IMR-90 (cell line): ENCODE results near the gene GPR173. TPM values are rescaled to one million over a fixed set of nuclear protein-coding genes. Genes with fewer than 3 reads are reported as not detected.

Experiments used
- ATAC-seq: fragments of 200-7000 bp; cut with Tn5 transposase; 2 replicates; pipeline ENCODE4 v1.9.1; 2020; ENCODE audit warnings: low read depth, mild to moderate bottlenecking, moderate library complexity
- BruUV-seq: library from RNA; stranded (reverse); fragments of 400-500 nt; replicated peaks from 2 replicates; lab custom pipeline; 2021; lab: Mats Ljungman, UMichigan
- CTCF ChIA-PET: fragments of 300-600 bp; formaldehyde crosslinking; extraction: SDS; loops from one replicate; lab custom pipeline; 2021; ENCODE audit warnings: antibody characterized with exemption; lab: Yijun Ruan, JAX
- POLR2A ChIA-PET: fragments of 300-600 bp; sonication (Branson Sonifier 250); formaldehyde crosslinking; loops from one replicate; lab custom pipeline; 2022; ENCODE audit warnings: antibody characterized with exemption; ENCODE audit not compliant: unreplicated experiment; lab: Charles Lee
- DNase-seq: peaks from one replicate; pipeline ENCODE4 v3.0.0; 2013
- H2AFZ ChIP-seq: replicated peaks from 2 replicates; pipeline ENCODE3; 2013; ENCODE audit warnings: low read length, mild to moderate bottlenecking; ENCODE audit not compliant: poor library complexity
- H2AK5ac ChIP-seq: 2 replicates; pipeline ENCODE4 v1.6.1; 2013; ENCODE audit warnings: low read depth, low read length, inconsistent platforms
- H2AK9ac ChIP-seq: replicated peaks from 2 replicates; pipeline ENCODE3; 2013; ENCODE audit warnings: mild to moderate bottlenecking, low read depth, low read length, moderate library complexity; ENCODE audit not compliant: poor library complexity
- H2BK120ac ChIP-seq: 2 replicates; pipeline ENCODE4 v1.6.1; 2013; ENCODE audit warnings: low read depth, low read length, inconsistent platforms
- H2BK15ac ChIP-seq: 3 replicates; pipeline ENCODE4 v1.6.1; 2013; ENCODE audit warnings: low read depth, low read length, inconsistent platforms
- H2BK20ac ChIP-seq: 2 replicates; pipeline ENCODE4 v1.6.1; 2013; ENCODE audit warnings: low read depth, mild to moderate bottlenecking, inconsistent platforms, low read length, moderate library complexity
- H2BK5ac ChIP-seq: 2 replicates; pipeline ENCODE4 v1.6.1; 2013; ENCODE audit warnings: mild to moderate bottlenecking, low read depth, low read length, inconsistent platforms; ENCODE audit not compliant: poor library complexity, severe bottlenecking
- H3K14ac ChIP-seq: replicated peaks from 2 replicates; pipeline ENCODE4 v1.6.1; 2013; ENCODE audit warnings: low read depth, low read length, inconsistent platforms
- H3K18ac ChIP-seq: 2 replicates; pipeline ENCODE4 v1.6.1; 2013; ENCODE audit warnings: low read depth, low read length, control low read depth
- H3K23ac ChIP-seq: 2 replicates; pipeline ENCODE4 v1.6.1; 2013; ENCODE audit warnings: low read depth, low read length, inconsistent platforms
- H3K27ac ChIP-seq: 2 replicates; pipeline ENCODE4 v1.5.1; 2013; ENCODE audit warnings: mild to moderate bottlenecking, control low read depth, low read length; ENCODE audit not compliant: insufficient read depth
- H3K27me3 ChIP-seq: 2 replicates; pipeline ENCODE4 v1.6.1; 2013; ENCODE audit warnings: low read length; ENCODE audit not compliant: control insufficient read depth, insufficient read depth
- H3K36me3 ChIP-seq: 2 replicates; pipeline ENCODE4 v1.6.1; 2013; ENCODE audit warnings: low read length, mixed read lengths; ENCODE audit not compliant: control insufficient read depth, insufficient read depth
- H3K4ac ChIP-seq: 2 replicates; pipeline ENCODE4 v1.6.1; 2013; ENCODE audit warnings: low read depth, low read length, inconsistent platforms
- H3K4me1 ChIP-seq: 2 replicates; pipeline ENCODE4 v1.6.1; 2013; ENCODE audit warnings: low read length, mixed read lengths; ENCODE audit not compliant: control insufficient read depth, insufficient read depth
- H3K4me2 ChIP-seq: 2 replicates; pipeline ENCODE4 v1.6.1; 2013; ENCODE audit warnings: low read depth, mild to moderate bottlenecking, control low read depth, low read length, moderate library complexity
- H3K4me3 ChIP-seq: 2 replicates; pipeline ENCODE4 v1.5.1; 2013; ENCODE audit warnings: low read depth, mild to moderate bottlenecking, control low read depth, low read length, moderate library complexity; ENCODE audit not compliant: insufficient read depth
- H3K56ac ChIP-seq: 2 replicates; pipeline ENCODE4 v1.6.1; 2013; ENCODE audit warnings: low read length, inconsistent platforms; ENCODE audit not compliant: insufficient read depth; ENCODE audit errors: extremely low read depth
- H3K79me1 ChIP-seq, 2 experiments: 2 replicates each; pipeline ENCODE4 v1.6.1; 2013; ENCODE audit warnings: low read length in 2 of 2, inconsistent platforms in 1 of 2, low read depth in 1 of 2
- H3K9ac ChIP-seq: 2 replicates; pipeline ENCODE4 v1.6.1; 2013; ENCODE audit warnings: low read depth, low read length, control low read depth
- H3K9me1 ChIP-seq: 2 replicates; pipeline ENCODE4 v1.6.1; 2013; ENCODE audit warnings: low read length, inconsistent platforms; ENCODE audit not compliant: insufficient read depth
- H3K9me3 ChIP-seq: 2 replicates; pipeline ENCODE4 v1.6.1; 2013; ENCODE audit warnings: low read length; ENCODE audit not compliant: control insufficient read depth, insufficient read depth
- H4K20me1 ChIP-seq: 2 replicates; pipeline ENCODE4 v1.6.1; 2013; ENCODE audit warnings: low read length, inconsistent platforms; ENCODE audit not compliant: insufficient read depth
- H4K5ac ChIP-seq: 2 replicates; pipeline ENCODE4 v1.6.1; 2013; ENCODE audit warnings: mild to moderate bottlenecking, low read depth, low read length, control low read depth
- H4K8ac ChIP-seq, 2 experiments: 2 replicates each; pipeline ENCODE4 v1.6.1; 2013; ENCODE audit warnings: low read depth in 2 of 2, low read length in 2 of 2, control low read depth in 1 of 2, inconsistent platforms in 1 of 2
- H4K91ac ChIP-seq: 2 replicates; pipeline ENCODE4 v1.6.1; 2013; ENCODE audit warnings: low read depth, low read length, inconsistent platforms; ENCODE audit not compliant: insufficient read depth
- BHLHE40 ChIP-seq: fragments of 150-350 bp; IDR thresholded peaks from 2 replicates; pipeline ENCODE4 v1.6.1; 2016; ENCODE audit warnings: mild to moderate bottlenecking, low read depth, low read length
- CEBPB ChIP-seq: IDR thresholded peaks from 2 replicates; pipeline ENCODE4 v1.6.1; 2012; ENCODE audit warnings: low read depth, low read length, improper control_type of control experiment
- CHD1 ChIP-seq: IDR thresholded peaks from 2 replicates; pipeline ENCODE4 v1.6.1; 2012; ENCODE audit warnings: low read depth, low read length, improper control_type of control experiment
- CTCF ChIP-seq: conservative IDR thresholded peaks from 2 replicates; pipeline ENCODE4 v1.5.1; 2012; ENCODE audit warnings: mild to moderate bottlenecking, low read depth, low read length, improper control_type of control experiment
- ELK1 ChIP-seq: fragments of 150-350 bp; IDR thresholded peaks from 2 replicates; pipeline ENCODE4 v1.6.1; 2016; ENCODE audit warnings: low read depth, mild to moderate bottlenecking, low read length, moderate library complexity, borderline replicate concordance
- FOS ChIP-seq: fragments of 150-350 bp; IDR thresholded peaks from 2 replicates; pipeline ENCODE4 v1.6.1; 2016; ENCODE audit warnings: low read depth, low read length
- MXI1 ChIP-seq: IDR thresholded peaks from 2 replicates; pipeline ENCODE4 v1.6.1; 2012; ENCODE audit warnings: low read depth, mild to moderate bottlenecking, low read length, moderate library complexity, borderline replicate concordance
- NFE2L2 ChIP-seq: fragments of 150-350 bp; IDR thresholded peaks from 2 replicates; pipeline ENCODE4 v1.6.1; 2016; ENCODE audit warnings: low read depth, mild to moderate bottlenecking, low read length
- POLR2A ChIP-seq: IDR thresholded peaks from 2 replicates; pipeline ENCODE4 v1.6.1; 2012; ENCODE audit warnings: mild to moderate bottlenecking, low read depth, low read length
- RAD21 ChIP-seq: IDR thresholded peaks from 2 replicates; pipeline ENCODE4 v1.6.1; 2012; ENCODE audit warnings: low read length, improper control_type of control experiment
- RCOR1 ChIP-seq: IDR thresholded peaks from 2 replicates; pipeline ENCODE4 v1.6.1; 2012; ENCODE audit warnings: mild to moderate bottlenecking, low read length, improper control_type of control experiment; ENCODE audit not compliant: insufficient replicate concordance
- RFX5 ChIP-seq: IDR thresholded peaks from 2 replicates; pipeline ENCODE4 v1.8.0; 2012; ENCODE audit warnings: low read depth, mild to moderate bottlenecking, low read length, moderate library complexity
- SMC3 ChIP-seq: fragments of 150-350 bp; IDR thresholded peaks from 2 replicates; pipeline ENCODE4 v1.6.1; 2016; ENCODE audit warnings: low read depth, mild to moderate bottlenecking, antibody characterized with exemption, low read length, moderate library complexity
- USF2 ChIP-seq: fragments of 150-350 bp; IDR thresholded peaks from 2 replicates; pipeline ENCODE4 v1.6.1; 2017; ENCODE audit warnings: mild to moderate bottlenecking, antibody characterized with exemption, low read length, low read depth
- WGBS, 2 experiments: methylation state at CpG; one replicate each; pipeline versions ENCODE4 v1.1.5 to v1.1.7; 2013; ENCODE audit warnings: missing lambda C conversion rate in 2 of 2; ENCODE audit not compliant: insufficient read length in 1 of 2; ENCODE audit errors: extremely low coverage in 2 of 2; 5-methylcytosine and 5-hydroxymethylcytosine counted together
- dilution Hi-C: fragments of 300-500 bp; cut with HindIII; formaldehyde crosslinking; loops from one replicate; pipeline ENCODE4 v1.14.3; 2018; ENCODE audit warnings: low sequenced_read_pairs; ENCODE audit not compliant: unreplicated experiment
- in situ Hi-C: fragments of 300-500 bp; cut with MboI; formaldehyde crosslinking; loops from 3 replicates; pipeline ENCODE4 v1.14.3; 2019; ENCODE audit warnings: low sequenced_read_pairs, inconsistent platforms, mixed read lengths
- intact Hi-C: fragments of 100-400 bp; cut with micrococcal nuclease; formaldehyde crosslinking; loops from 2 replicates; pipeline ENCODE4 v1.10.0; 2022
- polyA plus RNA-seq, 3 experiments: library from polyadenylated mRNA; depleted of rRNA; stranded (reverse); fragments of >200 nt; gene quantifications; 2 replicates each; pipeline ENCODE4 v1.2.3, GENCODE V29; 2012; ENCODE audit warnings: low replicate concordance in 1 of 3
- total RNA-seq: library from RNA; depleted of rRNA; stranded (reverse); fragments of >200 nt; gene quantifications from 2 replicates; pipeline ENCODE4 v1.2.3, GENCODE V29; 2012

The GPR173 gene
- total and polyA plus RNA-seq, 2 of the 4 experiments (the other 2 are of a cell fraction): 0.90 to 6.1 TPM

GRCh38 chrX:53084043-53084570, 35.5 kb downstream of the GPR173 start:
- H3K14ac ChIP-seq: no peak overlapping the region
- no peak for TF ChIP-seq RCOR1
- TF ChIP-seq CEBPB: no peak
- 0 out of 2 replicates have a peak, but pooled peaks have one; percentile 8 for TF ChIP-seq USF2
- TF ChIP-seq SMC3: no peak
- no peak for TF ChIP-seq MXI1
- TF ChIP-seq RFX5: no peak
- no peak for TF ChIP-seq ELK1
- TF ChIP-seq FOS: no peak
- TF ChIP-seq CTCF: no peak
- peak; percentile 82; the same call in 1 of the 2 replicates for TF ChIP-seq POLR2A
- no peak for TF ChIP-seq NFE2L2
- no peak for TF ChIP-seq BHLHE40
- TF ChIP-seq CHD1: no peak
- TF ChIP-seq RAD21: no peak
- ChIA-PET CTCF (no interaction called here), POLR2A (no interaction called here)
- no peak overlapping the region for H3K9ac ChIP-seq
- 40% methylated on average over 1 of the region's 4 CpGs; no CpG with 5 or more reads in 1 of the 2 experiments for WGBS, 2 experiments
- H3K27me3 ChIP-seq: no peaks in the 10 kb centered on the region; the same call in 1 of the 2 replicates
- H3K18ac ChIP-seq: no peak overlapping the region
- ATAC-seq: no peak
- no peak overlapping the region for H2AK5ac ChIP-seq
- peaks cover 8 to 39% of the 10 kb centered on the region in 2 experiments; a peak in 2 of 4 replicates for H3K79me1 ChIP-seq
- H3K9me3 ChIP-seq: no peaks in the 10 kb centered on the region
- dilution Hi-C loops (no loop called here), intact Hi-C loops (no loop called here), in situ Hi-C loops (no loop called here)
- H3K4me3 ChIP-seq: no peak overlapping the region
- H4K8ac ChIP-seq: no peak overlapping the region
- peaks cover 30% of the 10 kb centered on the region for H3K36me3 ChIP-seq
- peaks cover 3% of the 10 kb centered on the region; the same call in 1 of the 2 replicates for H3K4me1 ChIP-seq
- no peak overlapping the region for H4K5ac ChIP-seq
- peak overlapping the region; percentile 80; the same call in 1 of the 2 replicates for H3K4me2 ChIP-seq
- H2BK5ac ChIP-seq: no peak overlapping the region
- no peak overlapping the region for H2AK9ac ChIP-seq
- peaks cover 5% of the 10 kb centered on the region for H3K9me1 ChIP-seq
- peak; percentile 36 for DNase-seq
- no peak overlapping the region for H2BK15ac ChIP-seq
- H4K20me1 ChIP-seq: peaks cover 35% of the 10 kb centered on the region
- no peak overlapping the region for H3K4ac ChIP-seq
- H3K56ac ChIP-seq: no peak overlapping the region
- no peak overlapping the region for H3K23ac ChIP-seq
- no peak overlapping the region for H2BK120ac ChIP-seq
- no peak overlapping the region for H4K91ac ChIP-seq
- BruUV-seq: no TSS peak
- H3K27ac ChIP-seq: no peak overlapping the region
- H2BK20ac ChIP-seq: no peak overlapping the region
- no peak overlapping the region for H2AFZ ChIP-seq
